GM12878 (cell line): ENCODE measurements around the gene MICAL3. TPM values are rescaled to one million over a fixed set of nuclear protein-coding genes. Genes with fewer than 3 reads are reported as not detected.

Experiments used
- ASH2L ChIP-seq: fragments of 300-600, 200-600 bp; sonication (generic); IDR thresholded peaks from 2 replicates; pipeline ENCODE4 v1.6.1; 2017; ENCODE audit warnings: low read depth, mild to moderate bottlenecking, borderline replicate concordance
- CHD2 ChIP-seq: IDR thresholded peaks from 2 replicates; pipeline ENCODE4 v1.6.1; 2011; ENCODE audit warnings: low read depth, low read length, improper control_type of control experiment, borderline replicate concordance
- FOXK2 ChIP-seq: fragments of 450-650 bp; IDR thresholded peaks from 2 replicates; pipeline ENCODE4 v1.6.1; 2017; ENCODE audit warnings: mild to moderate bottlenecking, moderate library complexity
- HDAC6 ChIP-seq: fragments of 200-600 bp; sonication (generic); IDR thresholded peaks from one replicate; pipeline ENCODE4 v1.8.0; 2017; ENCODE audit warnings: antibody characterized with exemption; ENCODE audit not compliant: unreplicated experiment
- IKZF1 ChIP-seq: fragments of 450-650 bp; conservative IDR thresholded peaks from 2 replicates; pipeline ENCODE4 v1.6.1; 2017; ENCODE audit warnings: antibody characterized with exemption, mild to moderate bottlenecking
- MYC ChIP-seq: IDR thresholded peaks from 2 replicates; pipeline ENCODE4 v1.6.1; 2011; ENCODE audit warnings: mild to moderate bottlenecking, low read length, moderate library complexity, inconsistent platforms; ENCODE audit not compliant: insufficient read depth, insufficient replicate concordance, insufficient read length, severe bottlenecking
- NBN ChIP-seq: fragments of 450-650 bp; IDR thresholded peaks from 2 replicates; pipeline ENCODE4 v1.6.1; 2016
- RB1 ChIP-seq: fragments of 450-650 bp; formaldehyde crosslinking; IDR thresholded peaks from 2 replicates; pipeline ENCODE4 v1.6.1; 2017; ENCODE audit warnings: mild to moderate bottlenecking, borderline replicate concordance
- SREBF1 ChIP-seq: IDR thresholded peaks from 2 replicates; pipeline ENCODE4 v1.6.1; 2012; ENCODE audit warnings: mild to moderate bottlenecking, low read length
- ZBED1 ChIP-seq: IDR thresholded peaks from 2 replicates; pipeline ENCODE4 v1.6.1; 2016; ENCODE audit warnings: borderline replicate concordance
- polyA plus RNA-seq, 11 experiments: library from polyadenylated mRNA; depleted of rRNA in 4 of 11; unstranded in 6 of 11; stranded (reverse) in 5 of 11; fragments of >200 nt; fragmentation: Nextera tagmentation in 4 of 11; fragmentation: Illumina TruSeq in 1 of 11; extraction: Ambion mirVana in 4 of 11; extraction: Trizol in 1 of 11; gene quantifications; 1 replicate in 1 of 11; 2 replicates in 10 of 11; pipeline versions ENCODE4 v1.2.1 to v1.2.3, GENCODE V29; 2011 to 2016; ENCODE audit warnings: inconsistent platforms in 2 of 11, missing spikeins in 2 of 11, low read depth in 1 of 11
- total RNA-seq, 4 experiments: library from RNA; depleted of rRNA in 3 of 4; stranded (reverse); fragments of >200 nt in 3 of 4; fragmentation: Illumina TruSeq in 1 of 4; extraction: Trizol in 1 of 4; gene quantifications; 2 replicates each; pipeline versions ENCODE4 v1.2.1 to v1.2.3, GENCODE V29; 2013 to 2021
- TF ChIP-seq, protein P1 (sequence below): fragments of 450-650 bp; IDR thresholded peaks from 2 replicates; pipeline ENCODE4 v1.6.1; 2017; ENCODE audit warnings: mild to moderate bottlenecking
- TF ChIP-seq, protein P2 (sequence below): fragments of 450-650 bp; conservative IDR thresholded peaks from 2 replicates; pipeline ENCODE4 v1.6.1; 2017; ENCODE audit warnings: mild to moderate bottlenecking, moderate library complexity
- TF ChIP-seq, protein P3 (sequence below): IDR thresholded peaks from 2 replicates; pipeline ENCODE4 v1.6.1; 2012; ENCODE audit warnings: low read depth, low read length, improper control_type of control experiment
- TF ChIP-seq, protein P4 (sequence below): IDR thresholded peaks from 2 replicates; pipeline ENCODE4 v1.6.1; 2012; ENCODE audit warnings: low read length, inconsistent platforms

MICAL3 gene
- total and polyA plus RNA-seq, 10 of the 15 experiments (the other 5 are each of a cell fraction or from before 2014, with no cell fraction given), result 2.6 to 92.2 (median 24.0) TPM

DNA sequence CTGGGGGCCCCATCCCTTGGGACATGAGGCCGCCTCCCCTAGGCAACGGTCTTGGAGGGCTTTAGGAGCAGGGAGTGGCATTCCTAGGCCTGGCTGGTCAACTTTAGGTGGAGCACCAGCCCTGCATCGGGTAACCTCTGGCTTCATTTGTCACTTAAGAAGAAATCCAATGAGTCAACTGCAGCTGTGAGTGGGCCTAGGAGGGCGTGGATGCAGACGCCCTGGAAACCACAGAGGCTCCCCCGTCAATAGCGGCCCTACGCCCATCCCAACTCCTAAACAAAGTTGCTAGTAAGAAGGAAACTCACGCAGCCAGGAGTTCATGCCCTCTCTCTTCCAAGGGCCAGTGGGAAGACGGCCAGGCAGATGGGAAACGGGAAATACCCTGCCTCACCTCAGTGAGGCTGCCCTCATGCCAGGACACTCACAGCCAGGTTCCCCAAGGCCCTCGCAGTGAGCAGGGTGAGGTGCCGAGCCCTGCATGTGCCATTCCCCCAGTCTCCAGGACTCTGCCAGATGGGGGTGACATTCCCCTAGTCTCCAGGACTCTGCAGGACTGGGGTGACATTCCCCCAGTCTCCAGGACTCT, 270.9 kb downstream of the MICAL3 start (continued):
- TF ChIP-seq, protein P1, sequence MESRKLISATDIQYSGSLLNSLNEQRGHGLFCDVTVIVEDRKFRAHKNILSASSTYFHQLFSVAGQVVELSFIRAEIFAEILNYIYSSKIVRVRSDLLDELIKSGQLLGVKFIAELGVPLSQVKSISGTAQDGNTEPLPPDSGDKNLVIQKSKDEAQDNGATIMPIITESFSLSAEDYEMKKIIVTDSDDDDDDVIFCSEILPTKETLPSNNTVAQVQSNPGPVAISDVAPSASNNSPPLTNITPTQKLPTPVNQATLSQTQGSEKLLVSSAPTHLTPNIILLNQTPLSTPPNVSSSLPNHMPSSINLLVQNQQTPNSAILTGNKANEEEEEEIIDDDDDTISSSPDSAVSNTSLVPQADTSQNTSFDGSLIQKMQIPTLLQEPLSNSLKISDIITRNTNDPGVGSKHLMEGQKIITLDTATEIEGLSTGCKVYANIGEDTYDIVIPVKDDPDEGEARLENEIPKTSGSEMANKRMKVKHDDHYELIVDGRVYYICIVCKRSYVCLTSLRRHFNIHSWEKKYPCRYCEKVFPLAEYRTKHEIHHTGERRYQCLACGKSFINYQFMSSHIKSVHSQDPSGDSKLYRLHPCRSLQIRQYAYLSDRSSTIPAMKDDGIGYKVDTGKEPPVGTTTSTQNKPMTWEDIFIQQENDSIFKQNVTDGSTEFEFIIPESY, result no peak
- TF ChIP-seq, protein P2, sequence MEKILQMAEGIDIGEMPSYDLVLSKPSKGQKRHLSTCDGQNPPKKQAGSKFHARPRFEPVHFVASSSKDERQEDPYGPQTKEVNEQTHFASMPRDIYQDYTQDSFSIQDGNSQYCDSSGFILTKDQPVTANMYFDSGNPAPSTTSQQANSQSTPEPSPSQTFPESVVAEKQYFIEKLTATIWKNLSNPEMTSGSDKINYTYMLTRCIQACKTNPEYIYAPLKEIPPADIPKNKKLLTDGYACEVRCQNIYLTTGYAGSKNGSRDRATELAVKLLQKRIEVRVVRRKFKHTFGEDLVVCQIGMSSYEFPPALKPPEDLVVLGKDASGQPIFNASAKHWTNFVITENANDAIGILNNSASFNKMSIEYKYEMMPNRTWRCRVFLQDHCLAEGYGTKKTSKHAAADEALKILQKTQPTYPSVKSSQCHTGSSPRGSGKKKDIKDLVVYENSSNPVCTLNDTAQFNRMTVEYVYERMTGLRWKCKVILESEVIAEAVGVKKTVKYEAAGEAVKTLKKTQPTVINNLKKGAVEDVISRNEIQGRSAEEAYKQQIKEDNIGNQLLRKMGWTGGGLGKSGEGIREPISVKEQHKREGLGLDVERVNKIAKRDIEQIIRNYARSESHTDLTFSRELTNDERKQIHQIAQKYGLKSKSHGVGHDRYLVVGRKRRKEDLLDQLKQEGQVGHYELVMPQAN, result no peak
- no peak for TF ChIP-seq CHD2
- TF ChIP-seq MYC, result no peak
- TF ChIP-seq RB1, result no peak
- TF ChIP-seq SREBF1, result no peak
- TF ChIP-seq, protein P3, sequence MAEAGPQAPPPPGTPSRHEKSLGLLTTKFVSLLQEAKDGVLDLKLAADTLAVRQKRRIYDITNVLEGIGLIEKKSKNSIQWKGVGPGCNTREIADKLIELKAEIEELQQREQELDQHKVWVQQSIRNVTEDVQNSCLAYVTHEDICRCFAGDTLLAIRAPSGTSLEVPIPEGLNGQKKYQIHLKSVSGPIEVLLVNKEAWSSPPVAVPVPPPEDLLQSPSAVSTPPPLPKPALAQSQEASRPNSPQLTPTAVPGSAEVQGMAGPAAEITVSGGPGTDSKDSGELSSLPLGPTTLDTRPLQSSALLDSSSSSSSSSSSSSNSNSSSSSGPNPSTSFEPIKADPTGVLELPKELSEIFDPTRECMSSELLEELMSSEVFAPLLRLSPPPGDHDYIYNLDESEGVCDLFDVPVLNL, result no peak
- TF ChIP-seq IKZF1, result no peak
- TF ChIP-seq ASH2L, result no peak
- TF ChIP-seq, protein P4, sequence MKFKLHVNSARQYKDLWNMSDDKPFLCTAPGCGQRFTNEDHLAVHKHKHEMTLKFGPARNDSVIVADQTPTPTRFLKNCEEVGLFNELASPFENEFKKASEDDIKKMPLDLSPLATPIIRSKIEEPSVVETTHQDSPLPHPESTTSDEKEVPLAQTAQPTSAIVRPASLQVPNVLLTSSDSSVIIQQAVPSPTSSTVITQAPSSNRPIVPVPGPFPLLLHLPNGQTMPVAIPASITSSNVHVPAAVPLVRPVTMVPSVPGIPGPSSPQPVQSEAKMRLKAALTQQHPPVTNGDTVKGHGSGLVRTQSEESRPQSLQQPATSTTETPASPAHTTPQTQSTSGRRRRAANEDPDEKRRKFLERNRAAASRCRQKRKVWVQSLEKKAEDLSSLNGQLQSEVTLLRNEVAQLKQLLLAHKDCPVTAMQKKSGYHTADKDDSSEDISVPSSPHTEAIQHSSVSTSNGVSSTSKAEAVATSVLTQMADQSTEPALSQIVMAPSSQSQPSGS, result no peak
- TF ChIP-seq NBN, result no peak
- TF ChIP-seq FOXK2, result no peak
- TF ChIP-seq ZBED1, result no peak
- TF ChIP-seq HDAC6, result no peak
